Uterus (tissue), 2 donors: ENCODE measurements around the gene BICRAL.

Experiments used
- POLR2A ChIP-seq, 2 donors: fragments of 450-650 bp; IDR thresholded peaks; one replicate each; pipeline ENCODE4 v1.6.1; 2016; ENCODE audit warnings: antibody characterized with exemption in 2 of 2, mild to moderate bottlenecking in 1 of 2, moderate library complexity in 1 of 2
- TF ChIP-seq, protein P1 (sequence below), 4 experiments: fragments of 200-600 bp in 2 of 4; fragments of 450-650 bp in 2 of 4; sonication (generic) in 2 of 4; IDR thresholded peaks; one replicate each; pipeline ENCODE4 v1.5.1; 2016 to 2019; ENCODE audit warnings: antibody characterized with exemption in 4 of 4, mild to moderate bottlenecking in 2 of 4, moderate library complexity in 1 of 4

DNA sequence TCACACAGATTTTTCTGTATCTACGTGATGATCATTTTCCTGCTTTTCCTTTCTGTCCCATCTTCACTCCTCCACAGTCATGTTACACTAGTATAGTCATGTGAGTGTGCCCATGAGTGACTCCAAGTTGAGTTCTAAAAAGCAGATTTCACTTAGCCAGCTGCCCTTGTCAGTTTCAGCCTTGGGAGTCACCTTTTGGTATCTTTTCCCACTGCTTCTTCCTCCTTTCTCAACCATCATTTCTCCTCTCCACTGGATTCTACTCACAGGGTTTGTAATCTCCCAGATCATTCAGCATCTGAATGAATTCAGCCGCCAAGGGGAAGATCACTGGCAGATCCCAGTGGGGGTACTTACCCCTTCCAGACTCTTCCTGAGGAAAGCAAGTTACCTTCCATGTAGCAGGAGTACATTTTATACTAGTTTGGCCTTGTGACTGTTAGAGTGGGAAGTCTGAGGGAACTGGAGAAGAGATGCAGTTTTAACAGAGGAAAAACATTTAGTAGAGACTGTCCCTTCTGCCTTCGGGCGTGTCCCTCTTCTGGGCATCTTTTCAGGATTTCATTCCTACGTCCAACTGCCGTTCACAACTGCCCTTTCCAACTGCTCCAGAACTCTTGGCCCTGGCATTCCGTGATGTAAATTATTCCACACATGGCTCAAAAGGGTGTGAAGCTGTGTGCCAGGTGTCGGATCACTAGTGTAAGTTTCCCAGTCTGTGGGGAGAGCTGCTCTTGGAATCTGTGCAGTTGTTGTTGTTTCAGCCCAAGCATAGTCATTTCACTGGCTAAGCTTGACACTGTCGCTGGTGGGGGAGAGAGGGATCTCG is 38.9 kb downstream of the BICRAL start:
- TF ChIP-seq, protein P1, sequence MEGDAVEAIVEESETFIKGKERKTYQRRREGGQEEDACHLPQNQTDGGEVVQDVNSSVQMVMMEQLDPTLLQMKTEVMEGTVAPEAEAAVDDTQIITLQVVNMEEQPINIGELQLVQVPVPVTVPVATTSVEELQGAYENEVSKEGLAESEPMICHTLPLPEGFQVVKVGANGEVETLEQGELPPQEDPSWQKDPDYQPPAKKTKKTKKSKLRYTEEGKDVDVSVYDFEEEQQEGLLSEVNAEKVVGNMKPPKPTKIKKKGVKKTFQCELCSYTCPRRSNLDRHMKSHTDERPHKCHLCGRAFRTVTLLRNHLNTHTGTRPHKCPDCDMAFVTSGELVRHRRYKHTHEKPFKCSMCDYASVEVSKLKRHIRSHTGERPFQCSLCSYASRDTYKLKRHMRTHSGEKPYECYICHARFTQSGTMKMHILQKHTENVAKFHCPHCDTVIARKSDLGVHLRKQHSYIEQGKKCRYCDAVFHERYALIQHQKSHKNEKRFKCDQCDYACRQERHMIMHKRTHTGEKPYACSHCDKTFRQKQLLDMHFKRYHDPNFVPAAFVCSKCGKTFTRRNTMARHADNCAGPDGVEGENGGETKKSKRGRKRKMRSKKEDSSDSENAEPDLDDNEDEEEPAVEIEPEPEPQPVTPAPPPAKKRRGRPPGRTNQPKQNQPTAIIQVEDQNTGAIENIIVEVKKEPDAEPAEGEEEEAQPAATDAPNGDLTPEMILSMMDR (IDR thresholded peaks at IDR 0.05): no peak
- TF ChIP-seq POLR2A (IDR thresholded peaks at IDR 0.05): no peak
